ENCODE data around the gene PSME1. TPM values are rescaled to one million over a fixed set of nuclear protein-coding genes. Genes with fewer than 3 reads are reported as not detected.

The PSME1 gene
- total and polyA plus RNA-seq, 2 of the 13 experiments (the other 11 are each of a cell fraction or from before 2014, with no cell fraction given): 159 to 608 TPM

DNA sequence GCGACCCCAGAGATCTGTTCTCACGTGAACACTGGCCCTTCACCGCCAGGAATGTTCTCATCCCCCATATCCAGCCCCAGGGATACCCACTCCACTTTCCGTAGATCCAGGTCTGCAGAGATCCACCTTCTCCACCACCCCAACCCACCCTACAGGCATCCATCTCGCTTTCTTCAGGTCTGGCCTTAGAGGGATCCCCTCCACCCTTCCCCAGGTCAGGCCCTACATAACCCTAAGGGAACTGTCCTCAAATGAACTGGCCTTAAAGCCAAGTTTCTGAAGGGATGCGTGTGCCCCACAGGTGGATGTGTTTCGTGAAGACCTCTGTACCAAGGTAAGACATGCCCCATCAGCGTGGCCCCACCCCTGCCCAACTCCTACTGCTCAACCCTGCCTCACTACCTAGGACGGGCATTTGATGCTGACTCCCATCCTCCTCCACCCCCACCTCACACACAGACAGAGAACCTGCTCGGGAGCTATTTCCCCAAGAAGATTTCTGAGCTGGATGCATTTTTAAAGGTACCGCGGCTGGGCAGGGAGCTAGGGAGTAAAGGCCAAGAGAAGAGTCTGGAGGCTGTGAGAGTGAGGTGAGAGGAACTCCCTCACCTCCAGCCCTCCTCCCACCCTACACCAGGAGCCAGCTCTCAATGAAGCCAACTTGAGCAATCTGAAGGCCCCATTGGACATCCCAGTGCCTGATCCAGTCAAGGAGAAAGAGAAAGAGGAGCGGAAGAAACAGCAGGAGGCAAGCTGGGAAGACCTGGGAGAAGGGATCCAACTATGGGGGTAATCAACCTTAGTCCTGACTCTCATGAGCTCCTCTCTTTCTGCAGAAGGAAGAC is 912 bp downstream of the PSME1 start (continued):
- no peak for TF ChIP-seq ZNF207 (IDR thresholded peaks at IDR 0.05; ENCODE audit: borderline replicate concordance)
- TF ChIP-seq, protein P1, sequence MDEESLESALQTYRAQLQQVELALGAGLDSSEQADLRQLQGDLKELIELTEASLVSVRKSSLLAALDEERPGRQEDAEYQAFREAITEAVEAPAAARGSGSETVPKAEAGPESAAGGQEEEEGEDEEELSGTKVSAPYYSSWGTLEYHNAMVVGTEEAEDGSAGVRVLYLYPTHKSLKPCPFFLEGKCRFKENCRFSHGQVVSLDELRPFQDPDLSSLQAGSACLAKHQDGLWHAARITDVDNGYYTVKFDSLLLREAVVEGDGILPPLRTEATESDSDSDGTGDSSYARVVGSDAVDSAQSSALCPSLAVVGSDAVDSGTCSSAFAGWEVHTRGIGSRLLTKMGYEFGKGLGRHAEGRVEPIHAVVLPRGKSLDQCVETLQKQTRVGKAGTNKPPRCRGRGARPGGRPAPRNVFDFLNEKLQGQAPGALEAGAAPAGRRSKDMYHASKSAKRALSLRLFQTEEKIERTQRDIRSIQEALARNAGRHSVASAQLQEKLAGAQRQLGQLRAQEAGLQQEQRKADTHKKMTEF (CRISPR knock-in tag; IDR thresholded peaks at IDR 0.05): no peak
- no peak for TF ChIP-seq ZNF501 (CRISPR knock-in tag; IDR thresholded peaks at IDR 0.05)
- no peak for TF ChIP-seq STAG1 (CRISPR knock-in tag; IDR thresholded peaks at IDR 0.05)
- no peak for TF ChIP-seq RFXAP (CRISPR knock-in tag; IDR thresholded peaks at IDR 0.05; ENCODE audit: borderline replicate concordance)
- TF ChIP-seq ZNF549 (CRISPR knock-in tag; IDR thresholded peaks at IDR 0.05): no peak
- no peak; the same call in none of the 2 replicates for TF ChIP-seq SALL1 (CRISPR knock-in tag; IDR thresholded peaks at IDR 0.05)
- TF ChIP-seq PRDM10 (CRISPR knock-in tag; IDR thresholded peaks at IDR 0.05; ENCODE audit: low read depth): no peak
- no peak for TF ChIP-seq NFYC (CRISPR knock-in tag; IDR thresholded peaks at IDR 0.05)
- 0 out of 2 replicates have a peak, but pooled peaks have one; percentile 77 for TF ChIP-seq RARG (CRISPR knock-in tag; IDR thresholded peaks at IDR 0.05; ENCODE audit: low read depth)
- TF ChIP-seq IRX3 (CRISPR knock-in tag; IDR thresholded peaks at IDR 0.05; ENCODE audit: borderline replicate concordance, low read depth): no peak
- TF ChIP-seq SRY (CRISPR knock-in tag; IDR thresholded peaks at IDR 0.05): no peak
- TF ChIP-seq HNF4G (IDR thresholded peaks at IDR 0.05; ENCODE audit: borderline replicate concordance, low read depth, low read length): no peak
- peak; percentile 17; the same call in 1 of the 2 replicates for TF ChIP-seq HNF4G (CRISPR knock-in tag; IDR thresholded peaks at IDR 0.05; ENCODE audit: borderline replicate concordance, low read depth)
- no peak for TF ChIP-seq ZNF530 (CRISPR knock-in tag; IDR thresholded peaks at IDR 0.05; ENCODE audit: low read depth)
- TF ChIP-seq PCBP2 (optimal IDR thresholded peaks at IDR 0.05; ENCODE audit: low read depth, low read length, poor library complexity, severe bottlenecking): no peak
- TF ChIP-seq MAZ (IDR thresholded peaks at IDR 0.05; ENCODE audit: borderline replicate concordance, low read depth, low read length): no peak
- TF ChIP-seq MAZ (CRISPR knock-in tag; IDR thresholded peaks at IDR 0.05; ENCODE audit: low read depth): no peak
- no peak for TF ChIP-seq ZNF143 (CRISPR knock-in tag; IDR thresholded peaks at IDR 0.05)
- TF ChIP-seq, protein P2, sequence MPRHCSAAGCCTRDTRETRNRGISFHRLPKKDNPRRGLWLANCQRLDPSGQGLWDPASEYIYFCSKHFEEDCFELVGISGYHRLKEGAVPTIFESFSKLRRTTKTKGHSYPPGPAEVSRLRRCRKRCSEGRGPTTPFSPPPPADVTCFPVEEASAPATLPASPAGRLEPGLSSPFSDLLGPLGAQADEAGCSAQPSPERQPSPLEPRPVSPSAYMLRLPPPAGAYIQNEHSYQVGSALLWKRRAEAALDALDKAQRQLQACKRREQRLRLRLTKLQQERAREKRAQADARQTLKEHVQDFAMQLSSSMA (CRISPR knock-in tag; IDR thresholded peaks at IDR 0.05): no peak
- TF ChIP-seq ZNF503 (CRISPR knock-in tag; IDR thresholded peaks at IDR 0.05): no peak
- no peak; the same call in 1 of the 2 replicates for TF ChIP-seq ARID2 (CRISPR knock-in tag; IDR thresholded peaks at IDR 0.05; ENCODE audit: borderline replicate concordance)
- TF ChIP-seq HNF4A (CRISPR knock-in tag; IDR thresholded peaks at IDR 0.05): no peak

All from HepG2 (cell line).